HepG2 (cell line): ENCODE data around the gene GTF2B. TPM values are rescaled to one million over a fixed set of nuclear protein-coding genes. Genes with fewer than 3 reads are reported as not detected.
A peak's percentile ranks its signal among the peaks of the same experiment; 100 is the strongest.

Experiments used
- AGO2 ChIP-seq: fragments of 200-400 bp; formaldehyde crosslinking; optimal IDR thresholded peaks from 2 replicates; pipeline ENCODE3; 2017; ENCODE audit warnings: mild to moderate bottlenecking, low read depth, low read length, moderate library complexity
- ARID2 ChIP-seq: sonication (generic); formaldehyde crosslinking; IDR thresholded peaks from 2 replicates; pipeline ENCODE4 v1.8.1; 2022; ENCODE audit warnings: mild to moderate bottlenecking, missing genetic modification reagents, borderline replicate concordance
- HNF4G ChIP-seq, 2 experiments: sonication (generic) in 1 of 2; formaldehyde crosslinking in 1 of 2; IDR thresholded peaks; 2 replicates each; pipeline versions ENCODE4 v1.4.0 to v1.6.1; 2011 to 2020; ENCODE audit warnings: borderline replicate concordance in 2 of 2, low read depth in 2 of 2, mild to moderate bottlenecking in 2 of 2, low read length in 1 of 2, missing genetic modification reagents in 1 of 2, moderate library complexity in 1 of 2
- KDM2A ChIP-seq: sonication (generic); formaldehyde crosslinking; IDR thresholded peaks from 2 replicates; pipeline ENCODE4 v1.4.0; 2020; ENCODE audit warnings: low read depth, missing genetic modification reagents, borderline replicate concordance
- MEIS1 ChIP-seq: sonication (generic); formaldehyde crosslinking; IDR thresholded peaks from 2 replicates; pipeline ENCODE4 v1.9.0; 2021; ENCODE audit warnings: mild to moderate bottlenecking, missing genetic modification reagents, moderate library complexity, borderline replicate concordance
- PCBP1 ChIP-seq: fragments of 200-400 bp; formaldehyde crosslinking; IDR thresholded peaks from 2 replicates; pipeline ENCODE4 v1.6.1; 2017; ENCODE audit warnings: mild to moderate bottlenecking, low read depth, low read length, borderline replicate concordance
- PRDM10 ChIP-seq: sonication (generic); formaldehyde crosslinking; IDR thresholded peaks from 2 replicates; pipeline ENCODE4 v1.4.0; 2020; ENCODE audit warnings: low read depth, missing genetic modification reagents
- ZBTB49 ChIP-seq: sonication (generic); formaldehyde crosslinking; IDR thresholded peaks from 2 replicates; pipeline ENCODE4 v1.4.0; 2020; ENCODE audit warnings: missing genetic modification reagents, borderline replicate concordance
- ZBTB8A ChIP-seq: sonication (generic); formaldehyde crosslinking; IDR thresholded peaks from 2 replicates; pipeline ENCODE4 v1.4.0; 2020; ENCODE audit warnings: mild to moderate bottlenecking, low read depth, missing genetic modification reagents, borderline replicate concordance
- ZC3H4 ChIP-seq: sonication (generic); formaldehyde crosslinking; IDR thresholded peaks from 2 replicates; pipeline ENCODE4 v1.4.0; 2020; ENCODE audit warnings: missing genetic modification reagents, borderline replicate concordance
- ZMYM3 ChIP-seq: sonication (generic); formaldehyde crosslinking; IDR thresholded peaks from 2 replicates; pipeline ENCODE4 v1.5.1; 2020; ENCODE audit warnings: mild to moderate bottlenecking, missing genetic modification reagents
- ZNF263 ChIP-seq: sonication (generic); formaldehyde crosslinking; IDR thresholded peaks from 2 replicates; pipeline ENCODE4 v1.4.0; 2020; ENCODE audit warnings: missing genetic modification reagents
- ZNF264 ChIP-seq: sonication (generic); formaldehyde crosslinking; IDR thresholded peaks from 2 replicates; pipeline ENCODE4 v1.4.0; 2020; ENCODE audit warnings: missing genetic modification reagents
- ZNF333 ChIP-seq: sonication (generic); formaldehyde crosslinking; IDR thresholded peaks from 2 replicates; pipeline ENCODE4 v1.4.0; 2020; ENCODE audit warnings: mild to moderate bottlenecking, missing genetic modification reagents, borderline replicate concordance
- ZNF451 ChIP-seq: sonication (generic); formaldehyde crosslinking; IDR thresholded peaks from 2 replicates; pipeline ENCODE4 v1.5.0; 2020; ENCODE audit warnings: mild to moderate bottlenecking, missing genetic modification reagents
- ZNF788 ChIP-seq: sonication (generic); formaldehyde crosslinking; IDR thresholded peaks from 2 replicates; pipeline ENCODE4 v1.5.0; 2020; ENCODE audit warnings: mild to moderate bottlenecking, missing genetic modification reagents, borderline replicate concordance
- polyA plus RNA-seq, 8 experiments: library from polyadenylated mRNA; depleted of rRNA in 3 of 8; stranded (reverse) in 7 of 8; unstranded in 1 of 8; fragments of >200 nt; fragmentation: Illumina TruSeq in 4 of 8; extraction: Trizol in 4 of 8; gene quantifications; 2 replicates each; pipeline versions ENCODE4 v1.2.1 to v1.2.3, GENCODE V29; 2011 to 2016; ENCODE audit warnings: low read depth in 4 of 8, missing spikeins in 1 of 8, mixed read lengths in 1 of 8; ENCODE audit not compliant: insufficient read depth in 1 of 8
- total RNA-seq, 5 experiments: library from RNA; depleted of rRNA; stranded (reverse); fragments of >200 nt; fragmentation: Illumina TruSeq; extraction: Trizol; gene quantifications; 2 replicates each; pipeline ENCODE4 v1.2.3, GENCODE V29; 2016; ENCODE audit warnings: low read depth in 1 of 5
- TF ChIP-seq, protein P1 (sequence below): sonication (generic); formaldehyde crosslinking; IDR thresholded peaks from 2 replicates; pipeline ENCODE4 v1.4.0; 2020; ENCODE audit warnings: missing genetic modification reagents, mild to moderate bottlenecking, borderline replicate concordance

GTF2B gene
- total and polyA plus RNA-seq, 2 of the 13 experiments (the other 11 are each of a cell fraction or from before 2014, with no cell fraction given) = 31.5 to 43.4 TPM

GRCh38 chr1:88935522-88936222, 44.3 kb upstream of the GTF2B start (continued):
- TF ChIP-seq, protein P1, sequence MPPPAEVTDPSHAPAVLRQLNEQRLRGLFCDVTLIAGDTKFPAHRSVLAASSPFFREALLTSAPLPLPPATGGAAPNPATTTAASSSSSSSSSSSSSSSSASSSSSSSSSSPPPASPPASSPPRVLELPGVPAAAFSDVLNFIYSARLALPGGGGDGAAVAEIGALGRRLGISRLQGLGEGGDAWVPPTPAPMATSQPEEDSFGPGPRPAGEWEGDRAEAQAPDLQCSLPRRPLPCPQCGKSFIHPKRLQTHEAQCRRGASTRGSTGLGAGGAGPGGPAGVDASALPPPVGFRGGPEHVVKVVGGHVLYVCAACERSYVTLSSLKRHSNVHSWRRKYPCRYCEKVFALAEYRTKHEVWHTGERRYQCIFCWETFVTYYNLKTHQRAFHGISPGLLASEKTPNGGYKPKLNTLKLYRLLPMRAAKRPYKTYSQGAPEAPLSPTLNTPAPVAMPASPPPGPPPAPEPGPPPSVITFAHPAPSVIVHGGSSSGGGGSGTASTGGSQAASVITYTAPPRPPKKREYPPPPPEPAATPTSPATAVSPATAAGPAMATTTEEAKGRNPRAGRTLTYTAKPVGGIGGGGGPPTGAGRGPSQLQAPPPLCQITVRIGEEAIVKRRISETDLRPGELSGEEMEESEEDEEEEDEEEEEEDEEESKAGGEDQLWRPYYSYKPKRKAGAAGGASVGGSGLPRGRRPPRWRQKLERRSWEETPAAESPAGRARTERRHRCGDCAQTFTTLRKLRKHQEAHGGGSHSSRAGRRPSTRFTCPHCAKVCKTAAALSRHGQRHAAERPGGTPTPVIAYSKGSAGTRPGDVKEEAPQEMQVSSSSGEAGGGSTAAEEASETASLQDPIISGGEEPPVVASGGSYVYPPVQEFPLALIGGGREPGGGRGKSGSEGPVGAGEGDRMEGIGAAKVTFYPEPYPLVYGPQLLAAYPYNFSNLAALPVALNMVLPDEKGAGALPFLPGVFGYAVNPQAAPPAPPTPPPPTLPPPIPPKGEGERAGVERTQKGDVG = no peak
- TF ChIP-seq ZNF263 (CRISPR knock-in tag) (no peak), PCBP1 (no peak), AGO2 (no peak), MEIS1 (CRISPR knock-in tag) (no peak), ZNF264 (CRISPR knock-in tag) (peak; percentile 84), ZNF333 (CRISPR knock-in tag) (no peak), PRDM10 (CRISPR knock-in tag) (peak; percentile 51; the same call in 1 of the 2 replicates), ZNF451 (no peak), ZC3H4 (CRISPR knock-in tag) (no peak), ZNF788 (CRISPR knock-in tag) (no peak), ZMYM3 (CRISPR knock-in tag) (no peak), ZBTB49 (no peak), KDM2A (CRISPR knock-in tag) (no peak), ARID2 (no peak), HNF4G (IDR thresholded peaks at IDR 0.05; ENCODE audit: borderline replicate concordance, low read depth, low read length) (peak; percentile 74), HNF4G (CRISPR knock-in tag; IDR thresholded peaks at IDR 0.05; ENCODE audit: borderline replicate concordance, low read depth) (peak; percentile 22; the same call in 1 of the 2 replicates), ZBTB8A (no peak)
